ENCODE data around the gene CNTN6. TPM values are rescaled to one million over a fixed set of nuclear protein-coding genes. Genes with fewer than 3 reads are reported as not detected.

Gene CNTN6
- polyA plus RNA-seq, 1 of the 3 experiments (the other 2 are of a cell fraction) = 0.02 TPM

DNA sequence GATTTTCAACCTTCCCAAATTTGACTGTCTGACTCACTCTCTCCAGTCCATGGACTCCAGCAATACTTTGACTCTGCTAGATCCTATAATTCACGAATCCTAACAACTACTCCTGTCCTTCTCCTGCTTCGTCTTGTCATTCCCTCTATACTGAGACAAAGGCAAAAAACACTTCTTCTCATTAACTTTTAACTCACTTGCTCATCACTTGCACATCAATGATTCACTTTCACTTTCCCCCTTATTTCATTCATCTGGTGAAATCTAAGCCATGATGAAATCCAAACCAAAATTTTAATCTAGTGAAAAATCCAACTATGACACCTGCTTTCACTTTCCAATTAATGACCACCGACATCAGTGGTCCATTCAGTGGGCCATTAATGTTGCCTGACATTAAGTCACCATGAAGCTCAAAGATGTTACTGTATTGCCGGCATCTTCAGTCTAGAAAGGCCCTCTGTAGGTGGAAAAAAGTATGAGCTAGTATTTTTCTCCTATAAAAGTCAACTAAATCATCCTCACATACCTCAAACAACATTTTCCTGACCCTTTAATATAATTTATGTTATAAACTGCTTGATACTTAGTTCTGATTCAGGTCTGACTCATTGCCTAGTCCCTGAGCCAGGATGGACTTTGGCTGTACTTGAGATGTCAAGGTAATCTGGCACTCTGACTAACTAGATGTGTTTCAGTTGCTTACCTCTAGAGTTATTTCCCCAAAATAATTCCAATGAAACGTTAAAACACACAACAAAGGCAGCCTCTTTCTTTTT, 158.6 kb downstream of the CNTN6 start:
- H3K4me3 ChIP-seq (ENCODE audit: low read depth in 2 of 2, low read length in 1 of 2) = no peak overlapping the region
- 20% methylated on average over 5 of the region's 5 CpGs for WGBS (ENCODE audit: low lambda C conversion rate)
- DNase-seq = no peak
- no peak overlapping the region for H2AFZ ChIP-seq (ENCODE audit: low read depth)
- H3K36me3 ChIP-seq (replicated peaks in 1 of 2; ENCODE audit: control insufficient read depth in 1 of 2, insufficient read depth in 2 of 2, low read length in 1 of 2) = no peaks in the 10 kb centered on the region
- H3K4me1 ChIP-seq (ENCODE audit: control insufficient read depth in 1 of 2, insufficient read depth in 2 of 2, low read depth in 1 of 2, low read length in 1 of 2) = no peaks in the 10 kb centered on the region
- CTCF ChIA-PET = no interaction called here
- H3F3A ChIP-seq (replicated peaks; ENCODE audit: insufficient read depth) = no peaks in the 10 kb centered on the region
- no peaks in the 10 kb centered on the region for H3K9me3 ChIP-seq
- H3K9me2 ChIP-seq = 0 out of 2 replicates have a peak, but pooled peaks cover 3% of the 10 kb centered on the region
- H3K27me3 ChIP-seq (ENCODE audit: insufficient read depth) = no peaks in the 10 kb centered on the region
- POLR2A ChIA-PET = no interaction called here
- H3K79me2 ChIP-seq (ENCODE audit: insufficient read depth) = no peaks in the 10 kb centered on the region
- TF ChIP-seq, protein P1, sequence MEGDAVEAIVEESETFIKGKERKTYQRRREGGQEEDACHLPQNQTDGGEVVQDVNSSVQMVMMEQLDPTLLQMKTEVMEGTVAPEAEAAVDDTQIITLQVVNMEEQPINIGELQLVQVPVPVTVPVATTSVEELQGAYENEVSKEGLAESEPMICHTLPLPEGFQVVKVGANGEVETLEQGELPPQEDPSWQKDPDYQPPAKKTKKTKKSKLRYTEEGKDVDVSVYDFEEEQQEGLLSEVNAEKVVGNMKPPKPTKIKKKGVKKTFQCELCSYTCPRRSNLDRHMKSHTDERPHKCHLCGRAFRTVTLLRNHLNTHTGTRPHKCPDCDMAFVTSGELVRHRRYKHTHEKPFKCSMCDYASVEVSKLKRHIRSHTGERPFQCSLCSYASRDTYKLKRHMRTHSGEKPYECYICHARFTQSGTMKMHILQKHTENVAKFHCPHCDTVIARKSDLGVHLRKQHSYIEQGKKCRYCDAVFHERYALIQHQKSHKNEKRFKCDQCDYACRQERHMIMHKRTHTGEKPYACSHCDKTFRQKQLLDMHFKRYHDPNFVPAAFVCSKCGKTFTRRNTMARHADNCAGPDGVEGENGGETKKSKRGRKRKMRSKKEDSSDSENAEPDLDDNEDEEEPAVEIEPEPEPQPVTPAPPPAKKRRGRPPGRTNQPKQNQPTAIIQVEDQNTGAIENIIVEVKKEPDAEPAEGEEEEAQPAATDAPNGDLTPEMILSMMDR (IDR thresholded peaks at IDR 0.05) = peak; percentile 41
- TF ChIP-seq, protein P2, sequence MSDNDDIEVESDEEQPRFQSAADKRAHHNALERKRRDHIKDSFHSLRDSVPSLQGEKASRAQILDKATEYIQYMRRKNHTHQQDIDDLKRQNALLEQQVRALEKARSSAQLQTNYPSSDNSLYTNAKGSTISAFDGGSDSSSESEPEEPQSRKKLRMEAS (IDR thresholded peaks at IDR 0.05; ENCODE audit: low read depth) = no peak
- no peak for TF ChIP-seq ELF1 (IDR thresholded peaks at IDR 0.05)
- H3K4me2 ChIP-seq = no peak overlapping the region
- no peak overlapping the region for H3K9ac ChIP-seq
- H3K27ac ChIP-seq (ENCODE audit: low read depth in 2 of 2, low read length in 1 of 2) = no peak overlapping the region
- H4K20me1 ChIP-seq (ENCODE audit: insufficient read depth) = no peaks in the 10 kb centered on the region

DNA sequence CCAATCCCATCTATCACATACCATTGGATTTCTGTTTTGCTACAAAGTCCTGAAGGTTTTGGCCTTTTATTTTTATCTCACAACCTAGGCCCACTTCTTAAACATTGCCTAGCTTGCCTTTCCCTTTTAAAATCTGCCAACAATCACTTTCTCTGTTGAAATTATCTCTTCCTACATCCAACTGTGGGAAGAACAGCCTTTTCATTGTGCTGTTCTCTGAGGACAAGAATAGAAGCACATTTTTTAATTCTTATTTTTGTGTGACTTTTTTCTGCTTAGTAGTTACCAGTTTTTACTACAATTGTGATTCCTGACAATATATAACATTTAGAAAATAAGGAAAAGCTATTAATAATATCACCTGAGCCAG, 159.2 kb downstream of the CNTN6 start:
- Histone ChIP-seq H3K27me3 (ENCODE audit: insufficient read depth) (no peaks in the 10 kb centered on the region), H3F3A (replicated peaks; ENCODE audit: insufficient read depth) (no peaks in the 10 kb centered on the region), H3K9me3 (no peaks in the 10 kb centered on the region), H3K9ac (no peak overlapping the region), H3K36me3 (replicated peaks in 1 of 2; ENCODE audit: control insufficient read depth in 1 of 2, insufficient read depth in 2 of 2, low read length in 1 of 2) (no peaks in the 10 kb centered on the region), H2AFZ (ENCODE audit: low read depth) (no peak overlapping the region), H3K27ac (ENCODE audit: low read depth in 2 of 2, low read length in 1 of 2) (no peak overlapping the region), H3K79me2 (ENCODE audit: insufficient read depth) (no peaks in the 10 kb centered on the region), H4K20me1 (ENCODE audit: insufficient read depth) (no peaks in the 10 kb centered on the region), H3K9me2 (no peaks in the 10 kb centered on the region), H3K4me3 (ENCODE audit: low read depth in 2 of 2, low read length in 1 of 2) (no peak overlapping the region), H3K4me1 (ENCODE audit: control insufficient read depth in 1 of 2, insufficient read depth in 2 of 2, low read depth in 1 of 2, low read length in 1 of 2) (no peaks in the 10 kb centered on the region), H3K4me2 (no peak overlapping the region)
- TF ChIP-seq, protein P3, sequence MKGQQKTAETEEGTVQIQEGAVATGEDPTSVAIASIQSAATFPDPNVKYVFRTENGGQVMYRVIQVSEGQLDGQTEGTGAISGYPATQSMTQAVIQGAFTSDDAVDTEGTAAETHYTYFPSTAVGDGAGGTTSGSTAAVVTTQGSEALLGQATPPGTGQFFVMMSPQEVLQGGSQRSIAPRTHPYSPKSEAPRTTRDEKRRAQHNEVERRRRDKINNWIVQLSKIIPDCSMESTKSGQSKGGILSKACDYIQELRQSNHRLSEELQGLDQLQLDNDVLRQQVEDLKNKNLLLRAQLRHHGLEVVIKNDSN (IDR thresholded peaks at IDR 0.05; ENCODE audit: borderline replicate concordance, low read depth) = no peak
- TF ChIP-seq GABPA (IDR thresholded peaks at IDR 0.05; ENCODE audit: low read depth) = no peak
- no peak for TF ChIP-seq TEAD4 (IDR thresholded peaks at IDR 0.05; ENCODE audit: borderline replicate concordance, insufficient read depth)
- no peak for TF ChIP-seq ELF1 (IDR thresholded peaks at IDR 0.05)
- DNase-seq = no peak
- CTCF ChIA-PET = no interaction called here
- POLR2A ChIA-PET = no interaction called here

DNA sequence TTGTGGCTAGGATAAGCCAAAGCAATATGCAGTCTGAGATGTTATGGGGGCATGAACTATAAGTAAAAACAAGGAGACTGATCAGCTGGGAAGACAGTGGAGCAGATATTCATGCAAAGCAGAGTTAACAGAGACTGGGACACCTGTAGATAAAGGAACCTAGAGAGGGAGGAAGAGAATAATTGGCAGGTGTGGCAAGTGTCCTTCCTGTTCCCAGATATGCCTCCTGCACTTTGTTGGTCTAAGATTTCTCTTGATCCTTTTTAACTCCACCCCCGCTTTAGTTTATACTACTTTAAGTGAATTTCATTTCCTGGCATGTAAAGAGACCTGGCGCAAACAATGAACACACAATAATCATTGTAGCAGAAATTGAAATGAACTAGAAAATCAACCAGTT, 169.4 kb downstream of the CNTN6 start:
- H3K27ac ChIP-seq (ENCODE audit: low read depth in 2 of 2, low read length in 1 of 2) = no peak overlapping the region
- H3K4me3 ChIP-seq (ENCODE audit: low read depth in 2 of 2, low read length in 1 of 2) = no peak overlapping the region
- no peak overlapping the region for H2AFZ ChIP-seq (ENCODE audit: low read depth)
- no peaks in the 10 kb centered on the region for H3K4me1 ChIP-seq (ENCODE audit: control insufficient read depth in 1 of 2, insufficient read depth in 2 of 2, low read depth in 1 of 2, low read length in 1 of 2)
- no peak overlapping the region for H3K9ac ChIP-seq
- POLR2A ChIA-PET = no interaction called here
- CTCF ChIA-PET = no interaction called here
- 64% methylated on average over 2 of the region's 2 CpGs for WGBS (ENCODE audit: low lambda C conversion rate)
- no peaks in the 10 kb centered on the region for H3F3A ChIP-seq (replicated peaks; ENCODE audit: insufficient read depth)
- no peak overlapping the region for H3K4me2 ChIP-seq
- H3K9me2 ChIP-seq = no peaks in the 10 kb centered on the region
- H4K20me1 ChIP-seq (ENCODE audit: insufficient read depth) = no peaks in the 10 kb centered on the region
- H3K9me3 ChIP-seq = no peaks in the 10 kb centered on the region
- no peaks in the 10 kb centered on the region for H3K79me2 ChIP-seq (ENCODE audit: insufficient read depth)
- DNase-seq = no peak
- H3K27me3 ChIP-seq (ENCODE audit: insufficient read depth) = no peaks in the 10 kb centered on the region
- H3K36me3 ChIP-seq (replicated peaks in 1 of 2; ENCODE audit: control insufficient read depth in 1 of 2, insufficient read depth in 2 of 2, low read length in 1 of 2) = no peaks in the 10 kb centered on the region
- no peak for TF ChIP-seq RFX5 (IDR thresholded peaks at IDR 0.05; ENCODE audit: low read length)
- TF ChIP-seq, protein P2 (IDR thresholded peaks at IDR 0.05; ENCODE audit: low read depth) = no peak
- TF ChIP-seq RCOR1 (IDR thresholded peaks at IDR 0.05; ENCODE audit: low read length) = no peak
- TF ChIP-seq, protein P3 (IDR thresholded peaks at IDR 0.05; ENCODE audit: borderline replicate concordance, low read depth) = no peak
- no peak for TF ChIP-seq NRF1 (IDR thresholded peaks at IDR 0.05; ENCODE audit: low read depth, low read length)
- no peak for TF ChIP-seq GABPA (IDR thresholded peaks at IDR 0.05; ENCODE audit: low read depth)
- TF ChIP-seq SIN3A (IDR thresholded peaks at IDR 0.05; ENCODE audit: borderline replicate concordance, low read depth, low read length) = no peak
- TF ChIP-seq NFIC (IDR thresholded peaks at IDR 0.05; ENCODE audit: borderline replicate concordance) = no peak
- no peak for TF ChIP-seq FOXJ3 (CRISPR knock-in tag; IDR thresholded peaks at IDR 0.05)
- TF ChIP-seq, protein P4, sequence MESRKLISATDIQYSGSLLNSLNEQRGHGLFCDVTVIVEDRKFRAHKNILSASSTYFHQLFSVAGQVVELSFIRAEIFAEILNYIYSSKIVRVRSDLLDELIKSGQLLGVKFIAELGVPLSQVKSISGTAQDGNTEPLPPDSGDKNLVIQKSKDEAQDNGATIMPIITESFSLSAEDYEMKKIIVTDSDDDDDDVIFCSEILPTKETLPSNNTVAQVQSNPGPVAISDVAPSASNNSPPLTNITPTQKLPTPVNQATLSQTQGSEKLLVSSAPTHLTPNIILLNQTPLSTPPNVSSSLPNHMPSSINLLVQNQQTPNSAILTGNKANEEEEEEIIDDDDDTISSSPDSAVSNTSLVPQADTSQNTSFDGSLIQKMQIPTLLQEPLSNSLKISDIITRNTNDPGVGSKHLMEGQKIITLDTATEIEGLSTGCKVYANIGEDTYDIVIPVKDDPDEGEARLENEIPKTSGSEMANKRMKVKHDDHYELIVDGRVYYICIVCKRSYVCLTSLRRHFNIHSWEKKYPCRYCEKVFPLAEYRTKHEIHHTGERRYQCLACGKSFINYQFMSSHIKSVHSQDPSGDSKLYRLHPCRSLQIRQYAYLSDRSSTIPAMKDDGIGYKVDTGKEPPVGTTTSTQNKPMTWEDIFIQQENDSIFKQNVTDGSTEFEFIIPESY (IDR thresholded peaks at IDR 0.05; ENCODE audit: borderline replicate concordance, low read depth) = no peak
- TF ChIP-seq EZH2phosphoT487 (IDR thresholded peaks at IDR 0.05; ENCODE audit: borderline replicate concordance, low read depth) = no peak
- no peak for TF ChIP-seq MXI1 (IDR thresholded peaks at IDR 0.05; ENCODE audit: low read depth, low read length)
